ENCODE data around the gene FCN3.
"Not testable (repeated sequence)": the region's sequence is repeated elsewhere in the genome, so short reads cannot be mapped to it uniquely, and the experiment has no call there.

FCN3 gene

DNA sequence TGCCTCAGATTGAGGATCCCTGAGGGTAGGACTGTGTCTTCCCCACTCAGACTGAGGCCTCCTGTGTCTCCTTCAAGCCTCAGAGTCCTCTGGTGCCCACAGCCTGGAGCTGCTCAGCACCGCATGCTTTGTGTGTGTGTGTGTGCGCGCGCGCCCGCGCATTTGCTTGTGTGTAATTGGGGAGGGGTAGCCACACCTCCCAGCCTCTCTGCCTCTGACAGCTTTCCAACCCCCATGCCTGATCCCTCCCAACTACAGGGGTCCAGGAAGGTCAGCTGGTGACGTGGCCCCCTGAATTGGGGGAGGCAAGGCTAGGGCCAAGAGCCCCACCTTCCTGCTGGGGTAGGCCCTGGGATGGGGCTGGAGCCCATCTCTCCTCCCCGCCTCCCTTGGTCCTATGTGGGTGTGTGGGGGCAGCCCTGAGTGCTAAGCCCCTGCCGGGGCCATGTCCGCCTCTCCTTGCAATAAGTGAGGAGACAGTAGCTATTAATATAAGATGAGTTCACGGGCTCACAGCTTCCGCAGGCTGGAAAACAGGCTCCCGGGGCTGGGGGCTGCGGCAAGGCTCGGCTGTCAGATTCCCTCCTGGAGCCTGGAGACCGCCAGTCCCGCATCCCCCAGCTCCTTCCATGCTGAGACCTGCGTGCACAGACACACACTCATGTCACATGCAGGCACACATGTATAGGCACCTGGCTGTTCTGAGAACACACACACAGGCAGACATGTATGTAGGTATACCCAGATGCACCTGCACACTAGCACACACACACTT lies 24.8 kb upstream of the FCN3 start:
- no peak for DNase-seq (ENCODE audit: low spot score)

DNA sequence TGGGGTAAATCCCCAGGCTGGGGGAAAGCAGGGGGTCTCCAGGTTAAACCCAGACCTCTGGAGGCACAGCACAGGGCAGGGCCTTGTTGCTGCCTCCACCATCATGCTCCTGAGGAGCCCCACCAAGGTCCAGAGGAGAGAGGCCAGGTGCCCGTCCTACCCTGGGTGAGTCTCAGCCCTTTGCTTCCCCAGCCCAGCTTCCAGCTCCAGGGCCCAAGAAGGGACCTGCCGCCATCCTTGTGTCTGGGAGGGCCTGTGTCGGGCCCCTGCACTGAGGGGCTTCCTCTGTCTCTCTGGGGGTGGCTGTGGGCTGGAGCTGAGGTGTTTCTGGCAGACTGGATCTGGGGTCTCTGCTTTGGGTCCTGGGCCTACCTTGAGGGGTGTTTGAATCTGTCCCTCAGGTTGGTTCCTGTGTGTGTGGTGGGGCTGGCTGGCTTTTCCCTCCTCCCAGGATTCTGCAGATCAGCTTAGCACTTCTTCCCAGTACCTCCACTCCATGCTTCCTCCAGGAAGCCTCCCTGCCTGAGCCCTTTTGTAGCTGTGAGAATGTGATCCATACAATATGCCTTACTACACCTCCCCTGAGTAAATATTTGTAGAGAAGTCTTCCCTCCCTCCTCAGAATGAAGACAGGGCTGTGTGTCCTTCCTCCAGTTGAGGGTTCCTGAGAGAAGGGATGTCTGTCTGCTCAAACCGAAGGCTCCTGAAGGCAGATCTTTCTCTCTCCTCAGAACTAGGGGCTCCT lies 24.0 kb upstream of the FCN3 start:
- no peak for DNase-seq (ENCODE audit: low spot score)

GRCh38 chr1:27397749-27398148 lies 23.1 kb upstream of the FCN3 start:
- no peak for DNase-seq (ENCODE audit: low spot score)

DNA sequence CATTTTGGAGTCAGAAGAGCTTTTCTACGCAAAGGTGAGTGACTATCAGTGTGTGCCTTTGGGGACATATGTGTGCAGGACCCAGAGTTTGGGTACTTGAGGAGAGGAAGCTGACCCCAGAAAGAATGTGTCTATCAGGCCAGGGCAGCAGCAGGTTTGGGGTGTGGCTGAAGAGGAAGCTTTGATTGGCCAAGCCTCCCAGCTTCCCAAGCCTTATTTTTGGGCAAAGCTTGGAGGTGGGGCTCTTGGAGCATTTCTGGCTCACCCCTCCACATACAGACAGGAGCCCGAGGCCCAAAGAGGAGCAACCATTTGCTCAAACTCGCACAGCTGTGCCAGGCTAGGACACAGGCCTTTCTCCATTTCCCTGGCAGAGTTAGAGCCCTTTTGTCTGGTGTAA lies 22.5 kb upstream of the FCN3 start:
- no peak for DNase-seq (ENCODE audit: low spot score)

DNA sequence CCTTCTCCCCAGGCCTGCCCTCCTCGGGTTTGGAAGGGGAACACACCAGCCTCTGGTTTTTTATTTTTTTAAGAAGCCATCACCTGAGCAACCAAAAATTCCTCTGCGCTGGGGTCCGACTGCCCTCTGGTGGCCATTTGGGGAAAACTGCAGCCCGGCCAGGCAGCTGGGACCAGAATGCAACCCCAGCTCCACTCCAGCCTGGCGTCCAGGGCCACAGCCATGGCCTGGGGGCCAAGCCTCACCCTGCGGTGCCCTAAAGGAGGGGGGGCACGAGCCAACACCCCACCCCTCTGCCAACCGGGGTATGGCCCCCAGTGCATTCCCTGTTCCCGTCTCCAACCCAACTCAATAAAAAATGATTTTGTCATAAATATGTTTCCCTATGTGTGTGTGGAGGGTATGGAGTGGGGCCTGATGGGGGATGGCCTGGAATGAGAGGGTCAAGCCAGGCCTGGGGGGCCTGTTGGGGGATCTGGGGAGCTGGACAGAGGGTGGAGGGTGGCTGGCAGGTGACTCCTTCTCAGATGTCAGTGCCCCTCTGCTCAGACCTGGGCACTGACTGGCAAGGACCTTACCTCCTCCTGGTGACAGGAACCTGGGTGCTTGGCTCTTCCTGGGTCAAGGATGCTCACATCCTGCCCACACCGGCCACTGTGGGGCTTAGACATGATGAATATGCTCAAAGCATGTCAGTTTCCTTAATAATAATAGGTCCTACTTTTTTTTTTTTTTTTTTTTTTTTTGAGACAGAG lies 21.0 kb upstream of the FCN3 start:
- DNase-seq (ENCODE audit: low spot score): peak; percentile 87

- no peak for DNase-seq (ENCODE audit: low spot score)
Observed at GRCh38 chr1:27394925-27395324, 20.3 kb upstream of the FCN3 start.

DNA sequence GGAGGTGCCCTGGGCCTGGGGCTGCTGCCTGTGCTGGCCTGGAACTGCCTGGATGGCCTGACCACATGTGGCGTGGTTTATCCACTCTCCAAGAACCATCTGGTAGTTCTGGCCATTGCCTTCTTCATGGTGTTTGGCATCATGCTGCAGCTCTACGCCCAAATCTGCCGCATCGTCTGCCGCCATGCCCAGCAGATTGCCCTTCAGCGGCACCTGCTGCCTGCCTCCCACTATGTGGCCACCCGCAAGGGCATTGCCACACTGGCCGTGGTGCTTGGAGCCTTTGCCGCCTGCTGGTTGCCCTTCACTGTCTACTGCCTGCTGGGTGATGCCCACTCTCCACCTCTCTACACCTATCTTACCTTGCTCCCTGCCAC lies 19.6 kb upstream of the FCN3 start:
- no peak for DNase-seq (ENCODE audit: low spot score)

DNA sequence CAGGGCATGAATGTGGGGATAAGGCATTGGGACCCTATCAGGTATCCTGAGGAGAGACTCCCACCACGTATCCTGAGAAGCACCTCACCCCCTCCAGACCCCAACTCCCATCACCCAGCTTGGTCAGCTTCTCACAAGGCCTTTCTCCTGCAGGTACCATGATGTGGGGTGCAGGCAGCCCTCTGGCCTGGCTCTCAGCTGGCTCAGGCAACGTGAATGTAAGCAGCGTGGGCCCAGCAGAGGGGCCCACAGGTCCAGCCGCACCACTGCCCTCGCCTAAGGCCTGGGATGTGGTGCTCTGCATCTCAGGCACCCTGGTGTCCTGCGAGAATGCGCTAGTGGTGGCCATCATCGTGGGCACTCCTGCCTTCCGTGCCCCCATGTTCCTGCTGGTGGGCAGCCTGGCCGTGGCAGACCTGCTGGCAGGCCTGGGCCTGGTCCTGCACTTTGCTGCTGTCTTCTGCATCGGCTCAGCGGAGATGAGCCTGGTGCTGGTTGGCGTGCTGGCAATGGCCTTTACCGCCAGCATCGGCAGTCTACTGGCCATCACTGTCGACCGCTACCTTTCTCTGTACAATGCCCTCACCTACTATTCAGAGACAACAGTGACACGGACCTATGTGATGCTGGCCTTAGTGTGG lies 19.1 kb upstream of the FCN3 start:
- DNase-seq (ENCODE audit: low spot score): no peak

DNA sequence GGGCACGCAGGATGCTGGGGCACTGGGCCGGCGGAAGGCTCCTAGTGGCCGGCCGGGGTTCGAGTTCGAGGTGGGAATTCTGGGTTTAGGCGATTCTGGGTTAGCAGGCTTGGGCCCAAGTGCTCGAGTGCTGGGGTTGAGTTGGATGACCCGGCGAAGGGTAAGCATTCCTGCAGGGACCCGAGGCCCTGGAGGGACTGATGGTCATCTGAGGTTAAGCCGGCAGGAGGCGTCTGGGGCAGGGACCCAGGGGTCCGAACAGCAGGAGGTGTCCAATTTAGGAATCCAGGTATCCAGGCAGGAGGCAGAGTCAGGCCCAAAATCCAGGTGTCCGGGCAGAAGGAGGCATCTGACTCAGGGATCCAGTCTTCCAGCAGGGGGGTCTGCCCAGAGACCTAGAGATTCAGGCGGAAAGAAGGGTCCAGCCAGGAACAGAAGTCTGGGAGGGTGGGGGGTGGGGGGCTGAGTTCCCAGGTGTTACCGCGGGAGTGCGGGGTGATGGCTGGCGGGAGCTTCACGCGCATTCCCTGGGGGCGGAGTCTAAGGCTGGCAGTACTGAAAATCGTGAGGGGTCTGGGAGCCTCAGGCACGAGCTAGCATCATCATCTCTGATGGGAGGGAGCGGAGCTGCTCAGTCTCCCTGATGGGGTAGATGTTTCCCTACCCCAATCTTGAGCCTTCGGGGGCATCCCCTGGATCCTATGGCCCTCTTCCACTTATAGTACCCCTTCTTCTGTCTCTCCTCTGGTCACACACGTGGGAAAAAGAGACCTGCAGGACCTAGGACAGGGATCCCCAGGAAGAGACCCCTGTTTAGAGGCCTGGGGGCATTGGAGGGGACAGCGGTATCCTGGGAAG lies 18.4 kb upstream of the FCN3 start:
- DNase-seq (ENCODE audit: low spot score): no peak

DNA sequence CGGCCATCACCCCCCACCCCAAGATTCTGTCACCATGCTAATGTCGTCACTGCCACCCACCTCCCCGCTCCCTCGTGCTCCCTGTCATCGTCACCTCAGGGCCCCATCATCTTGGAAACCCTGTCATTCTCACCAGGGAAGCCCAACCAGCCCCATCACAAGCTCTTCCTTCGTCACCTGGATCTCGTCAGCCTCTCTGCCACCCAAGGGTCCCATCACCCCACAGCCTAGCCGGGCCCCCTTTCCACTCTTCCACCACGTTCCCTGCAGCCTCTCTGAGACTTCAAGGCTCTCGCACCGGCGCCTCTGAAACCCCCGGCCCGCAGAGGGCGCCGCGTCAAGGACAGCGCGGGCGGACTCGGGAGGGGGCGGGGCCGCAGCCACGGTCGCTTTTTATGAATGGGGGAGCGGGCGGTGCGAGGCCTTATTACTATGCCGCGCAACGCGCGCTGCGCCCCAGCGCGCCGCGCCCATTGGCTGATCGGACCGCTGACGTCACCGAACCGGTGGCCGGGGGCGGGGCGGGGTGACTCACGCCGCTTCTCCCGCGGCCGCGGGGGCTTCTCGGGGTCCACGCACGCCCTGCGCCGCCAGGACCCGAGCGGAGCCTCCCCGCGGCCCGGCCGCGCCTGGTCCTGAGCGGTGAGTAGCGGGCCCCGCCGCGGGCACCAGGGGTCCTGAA lies 17.6 kb upstream of the FCN3 start, which contains the start of gene GPR3:
TSS of gene GPR3 (plus strand) at position 527 of the 682 bp plus-strand sequence. CDS start 1,177 bp downstream, outside the sequence.
- peak; percentile 97 for DNase-seq (ENCODE audit: low spot score)

DNA sequence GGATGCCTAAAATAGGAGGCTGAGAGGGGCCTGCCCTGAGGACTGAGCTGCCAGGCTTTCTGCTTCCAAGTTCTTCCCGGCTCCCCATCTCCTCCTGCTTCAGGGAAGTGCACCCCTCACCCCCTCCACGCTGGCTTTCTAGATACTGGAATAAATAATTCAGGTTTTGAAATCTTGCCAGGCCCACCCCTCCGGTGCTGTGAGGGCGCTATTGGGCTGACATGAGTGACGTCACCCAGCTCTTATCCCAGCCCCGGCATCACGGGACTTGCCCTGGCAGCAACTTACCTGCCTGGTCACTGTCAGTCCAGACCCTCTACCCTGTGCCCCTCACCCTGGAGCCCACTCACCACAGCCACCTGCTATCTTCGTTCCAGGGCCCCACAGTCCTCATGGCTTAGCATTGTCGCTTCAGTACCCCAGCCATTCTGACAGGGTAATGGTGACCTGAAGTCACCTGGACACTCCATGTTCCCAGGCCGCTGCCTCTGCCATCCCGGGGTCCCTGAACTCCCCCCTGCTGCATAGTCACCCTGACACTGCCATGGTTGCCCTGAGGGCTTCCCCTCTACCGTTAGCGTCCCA lies 17.0 kb upstream of the FCN3 start:
- peak; percentile 59 for DNase-seq (ENCODE audit: low spot score)

GRCh38 chr1:27388337-27389005 lies 13.8 kb upstream of the FCN3 start:
- peak; percentile 52 for DNase-seq (ENCODE audit: low spot score)

- not testable (repeated sequence) for DNase-seq (ENCODE audit: low spot score)
Observed at GRCh38 chr1:27384797-27385196, 10.2 kb upstream of the FCN3 start.

GRCh38 chr1:27383661-27384060 lies 9.0 kb upstream of the FCN3 start:
- no peak for DNase-seq (ENCODE audit: low spot score)

GRCh38 chr1:27383039-27383605 lies 8.5 kb upstream of the FCN3 start, which contains the start of gene CD164L2:
Gene CD164L2 (minus strand): TSS chr1:27383333. CDS start chr1:27383239, 94 bp downstream.
- DNase-seq (ENCODE audit: low spot score): no peak

DNA sequence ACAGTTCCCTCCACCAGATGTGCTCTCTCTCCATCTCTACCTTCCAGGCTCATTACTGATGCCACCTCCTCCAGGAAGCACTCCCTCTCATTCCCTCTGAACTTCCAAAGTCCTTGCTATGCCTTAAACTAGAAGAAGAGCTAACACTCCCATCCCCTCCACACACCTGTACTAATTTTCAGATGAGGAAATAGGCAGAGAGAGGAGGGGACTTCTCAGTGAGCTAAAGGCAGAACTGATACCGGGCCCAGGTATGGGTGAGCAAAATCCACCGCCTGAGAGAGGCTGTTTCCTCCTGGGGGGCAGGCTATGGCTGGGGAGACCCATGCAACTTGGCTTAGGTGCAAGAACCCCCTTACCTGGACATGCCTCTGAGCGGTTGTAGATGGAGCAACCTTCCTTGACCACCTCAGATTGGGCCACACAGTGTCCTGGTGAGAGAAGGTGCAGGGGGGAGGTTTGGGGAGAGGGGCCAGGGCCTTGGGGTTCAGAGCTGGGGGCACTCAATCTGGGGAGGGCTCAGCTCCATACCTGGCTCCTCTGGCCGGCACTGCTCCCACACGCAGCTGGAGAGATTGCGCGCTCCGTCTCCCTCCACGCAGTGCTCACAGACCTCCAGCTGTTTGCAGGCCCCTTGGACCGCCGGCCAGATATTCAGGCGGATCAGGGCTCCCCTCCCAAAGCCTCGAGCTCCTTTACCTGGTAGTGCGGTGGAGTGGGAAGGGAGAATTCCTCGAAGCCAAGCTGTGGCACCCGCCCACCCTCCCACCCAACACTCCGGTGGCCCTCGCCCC lies 7.5 kb upstream of the FCN3 start:
- no peak for DNase-seq (ENCODE audit: low spot score)

- DNase-seq (ENCODE audit: low spot score): no peak
Observed at GRCh38 chr1:27380766-27381733, 6.4 kb upstream of the FCN3 start.

Data from GM03348 (cell line).